Progenitor cell of endocrine pancreas (in vitro differentiated cells): ENCODE measurements around the gene MYOD1. TPM values are rescaled to one million over a fixed set of nuclear protein-coding genes. Genes with fewer than 3 reads are reported as not detected.

Experiments
- DNase-seq: peaks from one replicate; pipeline ENCODE4 v3.0.0; 2021; ENCODE audit warnings: low spot score; ENCODE audit not compliant: unreplicated experiment
- H3K27ac Mint-ChIP-seq: 2 replicates; pipeline ENCODE4 v1.8.0; 2021; ENCODE audit warnings: mild to moderate bottlenecking, moderate library complexity, mixed read lengths
- H3K27me3 Mint-ChIP-seq: 2 replicates; pipeline ENCODE4 v1.8.0; 2021; ENCODE audit warnings: mixed read lengths
- H3K36me3 Mint-ChIP-seq: 2 replicates; pipeline ENCODE4 v1.8.0; 2022; ENCODE audit warnings: mixed read lengths; ENCODE audit not compliant: insufficient read depth
- H3K4me1 Mint-ChIP-seq: 2 replicates; pipeline ENCODE4 v1.8.0; 2021; ENCODE audit warnings: low read depth, mixed read lengths
- H3K4me3 Mint-ChIP-seq: 2 replicates; pipeline ENCODE4 v1.8.0; 2021; ENCODE audit warnings: low read depth, mild to moderate bottlenecking, moderate library complexity, mixed read lengths
- H3K9me3 Mint-ChIP-seq: 2 replicates; pipeline ENCODE4 v1.8.0; 2021; ENCODE audit warnings: low read depth, mixed read lengths
- total RNA-seq: library from RNA; stranded (reverse); gene quantifications from 2 replicates; pipeline ENCODE4 v1.2.1, GENCODE V29; 2021
- TF ChIP-seq, protein P1 (sequence below): fragments of 200-600 bp; sonication (generic); IDR thresholded peaks from one replicate; pipeline ENCODE4 v1.5.0; 2021; ENCODE audit warnings: antibody characterized with exemption, mild to moderate bottlenecking; ENCODE audit not compliant: unreplicated experiment

Gene MYOD1
- total RNA-seq, 1 donor from 2014 or later, result not detected

GRCh38 chr11:17707830-17708229 is 11.5 kb upstream of the MYOD1 start:
- H3K4me3 Mint-ChIP-seq, result no peak overlapping the region
- H3K27me3 Mint-ChIP-seq, result peaks cover 36% of the 10 kb centered on the region
- no peak overlapping the region for H3K27ac Mint-ChIP-seq
- TF ChIP-seq, protein P1, sequence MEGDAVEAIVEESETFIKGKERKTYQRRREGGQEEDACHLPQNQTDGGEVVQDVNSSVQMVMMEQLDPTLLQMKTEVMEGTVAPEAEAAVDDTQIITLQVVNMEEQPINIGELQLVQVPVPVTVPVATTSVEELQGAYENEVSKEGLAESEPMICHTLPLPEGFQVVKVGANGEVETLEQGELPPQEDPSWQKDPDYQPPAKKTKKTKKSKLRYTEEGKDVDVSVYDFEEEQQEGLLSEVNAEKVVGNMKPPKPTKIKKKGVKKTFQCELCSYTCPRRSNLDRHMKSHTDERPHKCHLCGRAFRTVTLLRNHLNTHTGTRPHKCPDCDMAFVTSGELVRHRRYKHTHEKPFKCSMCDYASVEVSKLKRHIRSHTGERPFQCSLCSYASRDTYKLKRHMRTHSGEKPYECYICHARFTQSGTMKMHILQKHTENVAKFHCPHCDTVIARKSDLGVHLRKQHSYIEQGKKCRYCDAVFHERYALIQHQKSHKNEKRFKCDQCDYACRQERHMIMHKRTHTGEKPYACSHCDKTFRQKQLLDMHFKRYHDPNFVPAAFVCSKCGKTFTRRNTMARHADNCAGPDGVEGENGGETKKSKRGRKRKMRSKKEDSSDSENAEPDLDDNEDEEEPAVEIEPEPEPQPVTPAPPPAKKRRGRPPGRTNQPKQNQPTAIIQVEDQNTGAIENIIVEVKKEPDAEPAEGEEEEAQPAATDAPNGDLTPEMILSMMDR, result no peak
- no peak for DNase-seq
- H3K4me1 Mint-ChIP-seq, result no peaks in the 10 kb centered on the region
- no peaks in the 10 kb centered on the region for H3K36me3 Mint-ChIP-seq
- no peaks in the 10 kb centered on the region for H3K9me3 Mint-ChIP-seq

GRCh38 chr11:17711836-17712235 is 7.5 kb upstream of the MYOD1 start:
- TF ChIP-seq, protein P1, result no peak
- Mint-ChIP-seq H3K27me3 (peaks cover 26% of the 10 kb centered on the region), H3K27ac (no peak overlapping the region), H3K4me3 (no peak overlapping the region), H3K36me3 (no peaks in the 10 kb centered on the region), H3K4me1 (no peaks in the 10 kb centered on the region), H3K9me3 (no peaks in the 10 kb centered on the region)
- DNase-seq, result no peak

DNA sequence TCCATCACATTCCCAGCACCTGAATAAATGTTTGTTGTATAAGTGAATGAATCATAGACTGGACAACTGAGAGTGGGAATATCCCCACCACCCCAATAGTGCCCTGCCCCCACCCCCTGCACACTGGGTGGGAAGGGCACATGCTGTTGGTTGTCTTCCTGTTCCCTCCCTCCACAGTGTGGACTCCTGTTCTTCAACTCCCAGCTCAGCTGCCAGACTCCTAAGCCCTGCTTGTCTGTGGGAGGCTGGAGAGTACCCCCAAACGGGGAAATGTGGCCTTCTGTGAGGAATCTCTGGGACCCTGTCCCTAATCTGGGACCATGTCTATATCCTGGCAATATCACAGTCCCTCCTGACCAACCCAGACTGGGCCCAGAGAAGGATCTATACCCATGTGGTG is 5.5 kb upstream of the MYOD1 start:
- no peak overlapping the region for H3K27ac Mint-ChIP-seq
- H3K9me3 Mint-ChIP-seq, result no peaks in the 10 kb centered on the region
- TF ChIP-seq, protein P1, result no peak
- no peaks in the 10 kb centered on the region for H3K36me3 Mint-ChIP-seq
- H3K4me1 Mint-ChIP-seq, result no peaks in the 10 kb centered on the region
- no peak for DNase-seq
- no peak overlapping the region for H3K4me3 Mint-ChIP-seq
- peaks cover 20% of the 10 kb centered on the region for H3K27me3 Mint-ChIP-seq

GRCh38 chr11:17714356-17714854 is 5.0 kb upstream of the MYOD1 start:
- Mint-ChIP-seq H3K27me3 (peaks cover 14% of the 10 kb centered on the region), H3K9me3 (no peaks in the 10 kb centered on the region), H3K4me3 (no peak overlapping the region), H3K4me1 (peaks cover 2% of the 10 kb centered on the region), H3K27ac (no peak overlapping the region), H3K36me3 (no peaks in the 10 kb centered on the region)
- TF ChIP-seq, protein P1, result no peak
- DNase-seq, result no peak

- H3K27me3 Mint-ChIP-seq, result peaks cover 15% of the 10 kb centered on the region
- no peak overlapping the region for H3K4me3 Mint-ChIP-seq
- no peak for DNase-seq
- no peaks in the 10 kb centered on the region for H3K9me3 Mint-ChIP-seq
- TF ChIP-seq, protein P1, result no peak
- no peaks in the 10 kb centered on the region for H3K36me3 Mint-ChIP-seq
- no peak overlapping the region for H3K27ac Mint-ChIP-seq
- peaks cover 2% of the 10 kb centered on the region for H3K4me1 Mint-ChIP-seq
Measured at GRCh38 chr11:17714870-17715269, 4.5 kb upstream of the MYOD1 start.
